Thymus (tissue), 11 donors: ENCODE measurements around the gene ARSB. TPM values are rescaled to one million over a fixed set of nuclear protein-coding genes. Genes with fewer than 3 reads are reported as not detected.
"Not testable (repeated sequence)": the region's sequence is repeated elsewhere in the genome, so short reads cannot be mapped to it uniquely, and the experiment has no call there.

Source experiments
- DNase-seq, 9 donors: peaks; one replicate each; pipeline ENCODE4 v3.0.0-alpha.2; 2013; ENCODE audit warnings: low spot score in 9 of 9, low read depth in 6 of 9, missing footprints in 1 of 9
- H3K27ac ChIP-seq, 2 donors: one replicate each; pipeline ENCODE4 v1.5.1; 2013; ENCODE audit warnings: control low read depth in 1 of 2, low read depth in 1 of 2, low read length in 1 of 2, mild to moderate bottlenecking in 1 of 2, moderate library complexity in 1 of 2
- H3K27me3 ChIP-seq, 2 donors: one replicate each; pipeline ENCODE4 v1.5.1; 2013; ENCODE audit warnings: low read length in 1 of 2; ENCODE audit not compliant: control insufficient read depth in 2 of 2, insufficient read depth in 1 of 2
- H3K36me3 ChIP-seq, 2 donors: one replicate each; pipeline ENCODE4 v1.5.1; 2013; ENCODE audit warnings: low read length in 1 of 2, mild to moderate bottlenecking in 1 of 2, moderate library complexity in 1 of 2; ENCODE audit not compliant: control insufficient read depth in 2 of 2, insufficient read depth in 2 of 2
- H3K4me1 ChIP-seq, 2 donors: one replicate each; pipeline ENCODE4 v1.5.1; 2013; ENCODE audit warnings: low read length in 2 of 2; ENCODE audit not compliant: control insufficient read depth in 2 of 2, insufficient read depth in 2 of 2
- H3K4me3 ChIP-seq, 2 donors: one replicate each; pipeline ENCODE4 v1.5.1; 2013; ENCODE audit warnings: low read length in 2 of 2, control low read depth in 1 of 2, mild to moderate bottlenecking in 1 of 2
- H3K9me3 ChIP-seq, 2 donors: one replicate each; pipeline ENCODE4 v1.5.1; 2013; ENCODE audit warnings: low read length in 1 of 2, mild to moderate bottlenecking in 1 of 2; ENCODE audit not compliant: control insufficient read depth in 2 of 2, insufficient read depth in 1 of 2
- WGBS: extraction: QIAGEN DNeasy Blood & Tissue Kit; methylation state at CpG from one replicate; pipeline ENCODE4 v1.1.7; 2013; 5-methylcytosine and 5-hydroxymethylcytosine counted together
- polyA plus RNA-seq: library from polyadenylated mRNA; stranded (reverse); fragments of 200-250 nt; gene quantifications from one replicate; pipeline ENCODE4 v1.2.3, GENCODE V29; 2013
- total RNA-seq: library from RNA; stranded (reverse); fragments of 120-200 nt; gene quantifications from one replicate; pipeline ENCODE4 v1.2.4, GENCODE V29; 2013
- donor health status: healthy.

The ARSB gene
- total and polyA plus RNA-seq, 2 donors, result 2.4 to 4.4 TPM

DNA sequence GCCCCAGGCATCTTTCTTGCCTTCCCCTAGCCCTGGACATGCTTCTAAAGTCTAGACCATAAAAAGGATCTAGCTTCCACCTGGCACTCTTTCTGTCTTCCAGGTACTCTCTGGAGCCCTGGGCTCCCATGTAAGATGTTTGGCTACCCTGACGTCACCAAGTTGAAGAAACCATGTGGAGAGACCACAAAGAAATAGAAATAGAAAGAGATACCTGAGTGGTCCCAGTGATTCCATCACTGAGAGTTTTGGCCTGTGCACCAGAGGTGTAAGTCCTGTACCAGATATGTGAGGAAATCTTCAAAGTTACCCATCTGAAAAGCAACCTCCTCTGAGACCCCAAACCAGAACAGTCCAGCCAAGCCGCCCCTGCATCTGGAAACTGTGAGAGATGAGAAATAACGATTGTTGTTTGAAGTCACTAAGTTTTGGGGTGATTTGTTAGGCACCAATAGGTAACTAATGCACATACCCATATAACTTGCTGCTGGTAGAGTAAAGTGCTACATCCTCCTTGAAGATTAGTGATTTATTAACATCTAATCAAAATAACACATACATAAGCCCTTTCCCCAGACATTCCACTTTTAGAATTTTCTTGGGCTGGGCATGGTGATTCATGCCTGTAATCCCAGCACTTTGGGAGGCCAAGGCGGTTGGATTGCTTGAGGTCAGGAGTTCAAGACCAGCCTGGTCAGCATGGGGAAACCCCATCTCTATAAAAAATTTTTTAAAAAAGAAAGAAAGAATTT is 250.8 kb downstream of the ARSB start:
- WGBS, result 98% methylated on average over 4 of the region's 4 CpGs
- Histone ChIP-seq H3K27me3 (no peaks in the 10 kb centered on the region), H3K4me3 (no peak overlapping the region), H3K27ac (no peak overlapping the region), H3K36me3 (no peaks in the 10 kb centered on the region), H3K9me3 (peaks cover 0 to 8% of the 10 kb centered on the region in 2 donors), H3K4me1 (peaks cover 17 to 21% of the 10 kb centered on the region in 2 donors)
- no peak for DNase-seq

DNA sequence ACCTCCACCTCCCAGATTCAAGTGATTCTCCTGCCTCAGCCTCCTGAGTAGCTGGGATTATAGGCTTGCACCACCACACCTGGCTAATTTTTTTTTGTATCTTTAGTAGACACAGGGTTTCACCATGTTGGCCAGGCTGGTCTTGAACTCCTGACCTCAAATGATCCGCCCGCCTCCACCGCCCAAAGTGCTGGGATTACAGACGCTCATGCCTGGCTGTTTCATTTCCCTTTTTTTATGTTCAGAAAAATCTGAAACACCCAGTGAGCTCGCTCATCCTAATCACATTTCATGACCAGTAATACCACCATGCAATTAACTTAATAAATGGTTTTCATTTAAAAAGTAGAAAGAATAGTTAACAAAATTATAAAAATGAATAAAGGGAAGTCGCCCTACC is 252.4 kb downstream of the ARSB start:
- not testable (repeated sequence) for H3K27me3 ChIP-seq, H3K36me3 ChIP-seq, H3K9me3 ChIP-seq, DNase-seq, H3K4me3 ChIP-seq, H3K27ac ChIP-seq
- peaks cover 6 to 18% of the 10 kb centered on the region in 2 donors for H3K4me1 ChIP-seq
- 94% methylated on average over 6 of the region's 6 CpGs for WGBS

DNA sequence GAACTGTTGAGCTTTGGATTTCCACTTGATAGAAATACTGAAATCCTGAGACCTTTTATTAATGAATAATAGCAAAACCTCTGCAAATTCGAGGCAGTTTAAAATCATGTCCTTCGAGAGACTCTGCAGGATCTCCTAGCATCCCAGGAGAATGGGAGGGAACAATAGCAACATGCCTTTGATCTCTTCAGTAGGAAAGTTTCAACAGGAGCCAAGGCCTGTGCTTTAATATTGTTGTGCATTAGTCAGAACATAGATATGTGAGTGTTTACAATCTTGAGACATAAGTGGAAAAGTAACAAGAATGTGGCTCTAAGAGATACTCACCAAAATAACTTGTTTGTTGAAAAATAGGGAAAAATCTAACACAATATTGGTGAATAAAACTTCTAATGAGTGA is 253.2 kb downstream of the ARSB start:
- H3K9me3 ChIP-seq, result peaks cover 0 to 8% of the 10 kb centered on the region in 2 donors
- no peaks in the 10 kb centered on the region for H3K27me3 ChIP-seq
- peaks cover 6 to 18% of the 10 kb centered on the region in 2 donors for H3K4me1 ChIP-seq
- H3K4me3 ChIP-seq, result no peak overlapping the region
- no peaks in the 10 kb centered on the region for H3K36me3 ChIP-seq
- H3K27ac ChIP-seq, result no peak overlapping the region
- DNase-seq, result no peak
- 91% methylated on average over 2 of the region's 2 CpGs for WGBS

DNA sequence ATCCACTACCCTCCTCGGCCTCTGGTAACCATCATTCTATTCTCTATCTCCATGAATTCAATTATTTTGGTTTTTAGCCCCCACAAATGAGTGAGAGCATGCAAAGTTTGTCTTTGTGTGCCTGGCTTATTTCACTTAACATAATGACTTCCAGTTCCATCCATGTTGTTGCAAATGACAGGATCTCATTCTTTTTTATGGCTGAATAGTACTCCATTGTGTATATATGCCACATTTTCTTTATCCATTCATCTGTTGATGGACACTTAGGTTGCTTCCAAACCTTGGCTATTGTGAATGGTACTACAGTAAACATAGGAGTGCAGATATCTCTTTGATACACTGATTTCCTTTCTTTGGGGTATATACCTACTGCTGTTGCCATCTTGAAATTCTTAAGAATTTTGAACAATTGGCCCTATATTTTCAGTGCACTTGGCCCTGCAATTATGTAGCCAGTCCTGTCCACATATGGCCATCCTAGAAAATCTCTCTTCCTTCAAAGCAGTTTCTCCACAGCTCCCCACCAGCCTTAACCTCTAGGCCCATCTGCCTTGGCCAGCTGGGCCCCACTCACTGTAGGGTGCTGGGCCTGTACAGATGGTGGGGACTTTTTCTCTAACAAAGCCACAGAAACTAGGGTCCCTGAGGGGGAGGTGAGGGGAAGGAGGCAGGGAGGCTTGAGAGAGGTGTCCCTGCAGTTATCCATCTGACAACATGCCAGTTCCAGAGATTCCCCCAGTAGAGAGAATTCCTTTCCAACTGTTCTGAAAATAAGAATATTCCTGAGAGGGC is 254.6 kb downstream of the ARSB start:
- Histone ChIP-seq H3K9me3 (peaks cover 0 to 3% of the 10 kb centered on the region in 2 donors), H3K4me3 (no peak overlapping the region), H3K36me3 (no peaks in the 10 kb centered on the region), H3K27ac (no peak overlapping the region), H3K27me3 (no peaks in the 10 kb centered on the region), H3K4me1 (peaks cover 0 to 10% of the 10 kb centered on the region in 2 donors)
- DNase-seq, result no peak
- 98% methylated on average over 1 of the region's 1 CpG for WGBS

DNA sequence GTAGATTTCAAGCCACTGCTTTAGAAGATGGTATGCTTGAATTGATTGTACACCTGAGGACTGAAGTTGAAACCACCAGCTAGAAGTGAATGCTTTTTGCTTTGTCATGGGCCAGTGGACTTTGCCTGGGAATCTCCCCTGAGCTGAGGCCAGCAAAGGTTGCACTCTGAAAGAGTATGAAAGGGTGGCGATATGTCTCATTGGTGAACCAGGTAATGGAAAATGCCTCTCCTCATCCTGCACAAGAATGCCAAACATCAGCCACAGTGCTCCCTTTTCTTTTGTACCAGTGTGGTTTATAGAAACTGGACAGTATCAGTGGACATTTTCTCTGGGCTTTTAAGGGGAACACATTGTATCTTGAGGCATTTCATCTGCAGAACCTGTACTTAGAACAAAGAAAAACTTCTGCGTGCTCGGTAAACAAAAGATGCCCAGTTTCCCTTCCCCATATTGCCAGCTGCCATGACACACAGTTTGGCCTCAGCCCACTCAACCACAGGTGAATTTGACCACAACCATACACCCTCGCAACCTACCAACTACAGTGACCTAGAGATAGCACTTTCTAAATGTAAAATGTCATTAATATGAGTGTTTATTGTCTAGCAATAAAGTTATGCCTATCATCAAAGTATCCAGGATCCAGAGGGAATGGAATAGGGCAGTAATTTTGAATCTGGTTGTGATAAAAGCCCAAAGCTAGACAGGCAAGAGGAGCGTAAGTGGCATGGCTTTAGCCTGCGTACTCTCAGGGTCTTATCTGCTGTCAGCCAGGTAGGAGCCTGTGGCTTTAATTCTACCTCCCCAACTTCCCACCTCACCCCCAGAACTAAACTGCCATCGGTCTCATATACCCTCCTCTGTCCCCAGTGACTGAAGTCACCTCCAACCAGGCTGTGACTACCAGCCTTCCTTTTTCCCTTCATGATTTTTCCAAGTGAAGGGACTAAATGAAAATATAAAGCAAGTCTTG is 257.0 kb downstream of the ARSB start:
- H3K9me3 ChIP-seq, result no peaks in the 10 kb centered on the region
- no peak overlapping the region for H3K4me3 ChIP-seq
- 77% methylated on average over 7 of the region's 7 CpGs for WGBS
- H3K4me1 ChIP-seq, result peaks cover 3 to 18% of the 10 kb centered on the region in 2 donors
- no peaks in the 10 kb centered on the region for H3K36me3 ChIP-seq
- H3K27ac ChIP-seq, result peak overlapping the region in 1 of 2 donors; percentile 56
- peak in 1 of 9 donors; percentile 26 for DNase-seq
- H3K27me3 ChIP-seq, result no peaks in the 10 kb centered on the region

Other genes starting within 250 kb of the ARSB start
- gene DMGDH, start 84.4 kb upstream of the ARSB start, total RNA-seq, result 0.99 TPM
- 1.1 TPM for gene DMGDH, start 84.4 kb upstream of the ARSB start, polyA plus RNA-seq
- gene BHMT2, start 84.5 kb upstream of the ARSB start, total RNA-seq, result 0.05 TPM
- gene BHMT2, start 84.5 kb upstream of the ARSB start, polyA plus RNA-seq, result 1.0 TPM
- gene BHMT, start 126.5 kb upstream of the ARSB start, total RNA-seq, result 0.14 TPM
- gene BHMT, start 126.5 kb upstream of the ARSB start, polyA plus RNA-seq, result 0.25 TPM